Gastroesophageal sphincter (tissue), 3 donors: ENCODE measurements around the gene OR5F1.

ENCODE experiments used
- CTCF ChIP-seq, 4 experiments: fragments of 200-600 bp in 2 of 4; fragments of 450-650 bp in 2 of 4; sonication (generic) in 1 of 4; IDR thresholded peaks; one replicate each; pipeline ENCODE4 v1.5.1; 2017 to 2019; ENCODE audit warnings: antibody characterized with exemption in 4 of 4, mild to moderate bottlenecking in 2 of 4, moderate library complexity in 2 of 4
- POLR2A ChIP-seq, 2 donors: fragments of 450-650 bp; IDR thresholded peaks; one replicate each; pipeline ENCODE4 v1.6.1; 2017; ENCODE audit warnings: antibody characterized with exemption in 2 of 2, mild to moderate bottlenecking in 2 of 2, moderate library complexity in 1 of 2

- TF ChIP-seq POLR2A (IDR thresholded peaks at IDR 0.05) (no peak), CTCF (IDR thresholded peaks at IDR 0.05) (no peak)
These were observed 45.1 kb downstream of the OR5F1 start for GRCh38 chr11:55949330-55949729.
